ENCODE results near the gene SGSM2.

GRCh38 chr17:2403044-2403443 is 65.7 kb downstream of the SGSM2 start:
- no peak for TF ChIP-seq EZH2 (IDR thresholded peaks at IDR 0.05)
- no peak for TF ChIP-seq POLR2AphosphoS5 (IDR thresholded peaks at IDR 0.05; ENCODE audit: borderline replicate concordance, low read depth, low read length)
